GM12801 (cell line): Measurements from ENCODE around the gene POLR3GL.

Experiments used
- CTCF ChIP-seq: IDR thresholded peaks from one replicate; pipeline ENCODE4 v1.5.1; 2011; ENCODE audit warnings: control low read depth; ENCODE audit not compliant: insufficient read length; ENCODE audit errors: extremely low read depth

Gene POLR3GL

GRCh38 chr1:145972580-145972979 is 8.1 kb downstream of the POLR3GL start:
- TF ChIP-seq CTCF = no peak

- TF ChIP-seq CTCF = no peak
Observed at GRCh38 chr1:145974721-145975120, 10.2 kb downstream of the POLR3GL start.

- no peak for TF ChIP-seq CTCF
Observed at GRCh38 chr1:145975216-145975615, 10.7 kb downstream of the POLR3GL start.

GRCh38 chr1:145977016-145977415 is 12.5 kb downstream of the POLR3GL start:
- no peak for TF ChIP-seq CTCF

- TF ChIP-seq CTCF = no peak
Observed at GRCh38 chr1:145977486-145978470, 13.3 kb downstream of the POLR3GL start.

DNA sequence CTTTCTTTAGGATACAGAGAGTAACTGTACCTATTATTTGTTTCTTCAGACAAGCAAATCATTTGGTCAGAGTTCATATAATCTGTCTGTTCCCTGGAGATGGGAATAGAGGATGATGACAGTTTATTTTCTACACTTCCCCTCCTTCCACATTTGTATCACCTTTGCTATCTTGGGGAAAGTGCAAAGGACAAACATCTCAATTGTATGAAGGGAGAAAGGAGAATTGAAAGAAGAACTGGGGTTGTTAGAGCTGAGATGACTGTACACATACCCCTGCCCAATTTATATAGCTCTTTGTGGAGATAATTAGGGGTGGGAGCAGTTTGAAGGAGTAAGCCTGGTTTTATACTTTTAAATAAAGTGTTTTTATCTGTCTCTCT is 14.0 kb downstream of the POLR3GL start:
- TF ChIP-seq CTCF = no peak

- no peak for TF ChIP-seq CTCF
Observed at GRCh38 chr1:145978854-145979745, 14.6 kb downstream of the POLR3GL start.
